Endothelial cell of umbilical vein (primary cell): ENCODE data around the gene LDLRAD2. TPM values are rescaled to one million over a fixed set of nuclear protein-coding genes. Genes with fewer than 3 reads are reported as not detected.

ENCODE experiments used
- BruUV-seq: library from RNA; stranded (reverse); fragments of 400-500 nt; replicated peaks from 2 replicates; lab custom pipeline; 2021; lab: Mats Ljungman, UMichigan
- CTCF ChIA-PET: fragments of 300-600, 350-600 bp; sonication (Branson Sonifier 250); formaldehyde crosslinking; loops from one replicate; lab custom pipeline; 2021; ENCODE audit warnings: antibody characterized with exemption, inconsistent platforms; lab: Charles Lee
- POLR2A ChIA-PET: fragments of 300-600, 350-600 bp; sonication (Branson Sonifier 250); formaldehyde crosslinking; loops from one replicate; lab custom pipeline; 2021; ENCODE audit warnings: antibody characterized with exemption, inconsistent platforms; lab: Charles Lee
- DNase-seq: peaks from one replicate; pipeline ENCODE4 v3.0.0-alpha.2; 2011; ENCODE audit warnings: low read depth, low spot score
- FAIRE-seq: peaks from 2 replicates; lab custom pipeline; 2011; peaks lifted over from hg19 to GRCh38; lab: Jason Lieb, UNC
- H2AFZ ChIP-seq: 2 replicates; pipeline ENCODE4 v1.6.0; 2012; ENCODE audit warnings: low read depth, low read length, control low read depth, inconsistent platforms
- H3K27ac ChIP-seq: 2 replicates; pipeline ENCODE4 v1.5.1; 2011; ENCODE audit warnings: low read depth, mild to moderate bottlenecking, control low read depth, low read length, moderate library complexity; ENCODE audit not compliant: insufficient read depth
- H3K27me3 ChIP-seq, 2 experiments: 2 replicates each; pipeline versions ENCODE4 v1.6.0 to v1.6.1; 2011; ENCODE audit warnings: low read length in 2 of 2, mixed read lengths in 1 of 2; ENCODE audit not compliant: control insufficient read depth in 2 of 2, insufficient read depth in 2 of 2
- H3K36me3 ChIP-seq, 2 experiments: 2 replicates in 1 of 2; 3 replicates in 1 of 2; pipeline ENCODE4 v1.5.1; 2011; ENCODE audit warnings: low read length in 2 of 2, mild to moderate bottlenecking in 1 of 2, moderate library complexity in 1 of 2; ENCODE audit not compliant: control insufficient read depth in 2 of 2, insufficient read depth in 2 of 2; ENCODE audit errors: extremely low read depth in 1 of 2
- H3K4me1 ChIP-seq: 3 replicates; pipeline ENCODE4 v1.5.1; 2011; ENCODE audit warnings: mild to moderate bottlenecking, low read length; ENCODE audit not compliant: control insufficient read depth, insufficient read depth; ENCODE audit errors: extremely low read depth
- H3K4me2 ChIP-seq: 2 replicates; pipeline ENCODE4 v1.6.1; 2011; ENCODE audit warnings: low read length, control low read depth, mixed read lengths; ENCODE audit not compliant: insufficient read depth
- H3K4me3 ChIP-seq, 3 experiments: fragments of 200-600 bp in 1 of 3; sonication (generic), shearing (Covaris generic) in 1 of 3; replicated peaks in 1 of 3; 2 replicates each; pipeline ENCODE4 v1.5.1; 2011 to 2016; ENCODE audit warnings: control low read depth in 3 of 3, low read length in 3 of 3, mild to moderate bottlenecking in 2 of 3, inconsistent platforms in 1 of 3, low read depth in 1 of 3, moderate library complexity in 1 of 3; ENCODE audit not compliant: insufficient read depth in 1 of 3
- H3K79me2 ChIP-seq: 2 replicates; pipeline ENCODE4 v1.6.0; 2012; ENCODE audit warnings: low read length, inconsistent platforms; ENCODE audit not compliant: control insufficient read depth, insufficient read depth
- H3K9ac ChIP-seq: replicated peaks from 2 replicates; pipeline ENCODE3; 2011; ENCODE audit warnings: low read length, control low read depth; ENCODE audit not compliant: insufficient read depth; ENCODE audit errors: extremely low read depth
- H3K9me1 ChIP-seq: replicated peaks from 3 replicates; pipeline ENCODE4 v1.6.0; 2011; ENCODE audit warnings: mild to moderate bottlenecking, low read length; ENCODE audit not compliant: control insufficient read depth, insufficient read depth; ENCODE audit errors: extremely low read depth
- H3K9me3 ChIP-seq: replicated peaks from 2 replicates; pipeline ENCODE4 v1.5.1; 2012; ENCODE audit warnings: low read length, inconsistent platforms; ENCODE audit not compliant: control insufficient read depth, insufficient read depth
- H4K20me1 ChIP-seq: replicated peaks from 2 replicates; pipeline ENCODE3; 2011; ENCODE audit warnings: mild to moderate bottlenecking, low read length; ENCODE audit not compliant: control insufficient read depth, insufficient read depth; ENCODE audit errors: extremely low read depth
- CTCF ChIP-seq, 2 donors: IDR thresholded peaks; 1 replicate in 1 of 2; 2 replicates in 1 of 2; pipeline ENCODE4 v1.5.1; 2011; ENCODE audit warnings: low read length in 2 of 2, mild to moderate bottlenecking in 2 of 2, moderate library complexity in 2 of 2, control low read depth in 1 of 2, inconsistent platforms in 1 of 2, low read depth in 1 of 2; ENCODE audit not compliant: insufficient read depth in 1 of 2; ENCODE audit errors: extremely low read depth in 1 of 2
- EZH2 ChIP-seq: IDR thresholded peaks from 2 replicates; pipeline ENCODE4 v1.6.1; 2012; ENCODE audit warnings: borderline replicate concordance, low read depth, mild to moderate bottlenecking, moderate library complexity, low read length, inconsistent platforms; ENCODE audit not compliant: severe bottlenecking
- FOS ChIP-seq: IDR thresholded peaks from 2 replicates; pipeline ENCODE4 v1.6.1; 2011; ENCODE audit warnings: mild to moderate bottlenecking, low read length, moderate library complexity, borderline replicate concordance; ENCODE audit not compliant: insufficient read depth
- GATA2 ChIP-seq: IDR thresholded peaks from 2 replicates; pipeline ENCODE4 v1.7.0; 2011; ENCODE audit warnings: low read depth, mild to moderate bottlenecking, moderate library complexity, mixed read lengths, low read length; ENCODE audit not compliant: insufficient read length, insufficient read depth
- JUN ChIP-seq: IDR thresholded peaks from 2 replicates; pipeline ENCODE4 v1.6.1; 2011; ENCODE audit warnings: borderline replicate concordance, low read depth; ENCODE audit not compliant: insufficient read length, insufficient read depth
- MAX ChIP-seq: IDR thresholded peaks from 2 replicates; pipeline ENCODE4 v1.6.1; 2011; ENCODE audit not compliant: insufficient read depth, insufficient read length
- MYC ChIP-seq: IDR thresholded peaks from one replicate; pipeline ENCODE4 v1.6.1; 2011; ENCODE audit warnings: mild to moderate bottlenecking, low read depth, low read length
- POLR2A ChIP-seq: IDR thresholded peaks from 2 replicates; pipeline ENCODE4 v1.6.1; 2012; ENCODE audit warnings: low read depth, mild to moderate bottlenecking, control low read depth, low read length
- POLR2AphosphoS5 ChIP-seq: IDR thresholded peaks from 2 replicates; pipeline ENCODE4 v1.6.1; 2012; ENCODE audit warnings: low read depth, mild to moderate bottlenecking, control low read depth, low read length, moderate library complexity; ENCODE audit not compliant: insufficient read depth
- dilution Hi-C: fragments of 300-500 bp; cut with MboI; formaldehyde crosslinking; loops from one replicate; pipeline ENCODE4 v1.15.0; 2019; ENCODE audit warnings: low sequenced_read_pairs; ENCODE audit not compliant: extremely low pct_ligation_motif_present
- intact Hi-C: fragments of 100-400 bp; cut with micrococcal nuclease; formaldehyde crosslinking; loops from one replicate; pipeline ENCODE4 v1.10.0; 2022
- polyA plus RNA-seq, 4 experiments: library from polyadenylated mRNA; depleted of rRNA in 3 of 4; stranded (reverse) in 3 of 4; unstranded in 1 of 4; fragments of >200 nt; gene quantifications; 2 replicates each; pipeline versions ENCODE4 v1.2.1 to v1.2.3, GENCODE V29; 2011 to 2012; ENCODE audit warnings: missing spikeins in 1 of 4
- total RNA-seq: library from RNA; stranded (reverse); gene quantifications from 2 replicates; pipeline ENCODE4 v1.2.3, GENCODE V29; 2021

Gene LDLRAD2
- total and polyA plus RNA-seq, 2 donors (not counting 3 experiments of a cell fraction or from before 2014, with no cell fraction given) = 0.44 TPM; not detected in 1

GRCh38 chr1:21838359-21839157, 26.5 kb downstream of the LDLRAD2 start:
- H3K79me2 ChIP-seq = peaks cover 23% of the 10 kb centered on the region
- FAIRE-seq (no peak), DNase-seq (no peak)
- CTCF ChIA-PET = interaction anchor here (1.1 kb wide), 1 partner anchor 10 kb away, joined by 4 read pairs; no protein-coding TSS in a partner anchor
- H3K4me1 ChIP-seq = no peaks in the 10 kb centered on the region
- H2AFZ ChIP-seq = no peak overlapping the region
- no TSS peak for BruUV-seq
- no peak overlapping the region for H3K27ac ChIP-seq
- H3K4me2 ChIP-seq = no peak overlapping the region
- intact Hi-C loops = no loop called here
- H4K20me1 ChIP-seq = no peaks in the 10 kb centered on the region
- H3K9me1 ChIP-seq = no peaks in the 10 kb centered on the region
- H3K4me3 ChIP-seq = no peak overlapping the region
- TF ChIP-seq POLR2A (no peak), POLR2AphosphoS5 (no peak), FOS (no peak), EZH2 (no peak), MAX (no peak), JUN (no peak), CTCF (IDR thresholded peaks at IDR 0.05; ENCODE audit: extremely low read depth in 1 of 2, insufficient read depth in 1 of 2, low read depth in 1 of 2, low read length in 2 of 2) (no peak), MYC (no peak), GATA2 (no peak)
- no peaks in the 10 kb centered on the region for H3K9me3 ChIP-seq
- POLR2A ChIA-PET = no interaction called here
- dilution Hi-C loops = no loop called here
- H3K36me3 ChIP-seq = peaks cover 73 to 85% of the 10 kb centered on the region in 2 experiments
- H3K27me3 ChIP-seq = no peaks in the 10 kb centered on the region
- H3K9ac ChIP-seq = no peak overlapping the region
